Large intestine (tissue), 3 donors: Measurements from ENCODE around the gene SMG9. TPM values are rescaled to one million over a fixed set of nuclear protein-coding genes. Genes with fewer than 3 reads are reported as not detected.
A peak's percentile ranks its signal among the peaks of the same experiment; 100 is the strongest.

ENCODE experiments used
- DNase-seq, 2 donors: peaks; one replicate each; pipeline versions ENCODE4 v3.0.0 to v3.0.0-alpha.2; 2013
- H3K27ac ChIP-seq: one replicate; pipeline ENCODE4 v1.5.1; 2013; ENCODE audit warnings: low read length
- H3K27me3 ChIP-seq: 2 replicates; pipeline ENCODE4 v1.6.1; 2013; ENCODE audit warnings: low read length; ENCODE audit not compliant: control insufficient read depth, insufficient read depth
- H3K36me3 ChIP-seq: 2 replicates; pipeline ENCODE4 v1.6.1; 2013; ENCODE audit warnings: low read length; ENCODE audit not compliant: control insufficient read depth, insufficient read depth
- H3K4me1 ChIP-seq: one replicate; pipeline ENCODE4 v1.6.1; 2013; ENCODE audit warnings: low read length; ENCODE audit not compliant: control insufficient read depth, insufficient read depth
- H3K4me3 ChIP-seq: one replicate; pipeline ENCODE4 v1.5.1; 2013; ENCODE audit warnings: low read length
- H3K9me3 ChIP-seq: one replicate; pipeline ENCODE4 v1.6.1; 2013; ENCODE audit warnings: mild to moderate bottlenecking, low read depth, low read length, moderate library complexity; ENCODE audit not compliant: control insufficient read depth
- WGBS: methylation state at CpG from one replicate; pipeline ENCODE4 v1.1.5; 2013; ENCODE audit warnings: low lambda C conversion rate; ENCODE audit not compliant: insufficient coverage; 5-methylcytosine and 5-hydroxymethylcytosine counted together
- polyA plus RNA-seq: library from polyadenylated mRNA; unstranded; fragments of 120-200 nt; gene quantifications from one replicate; pipeline ENCODE4 v1.2.1, GENCODE V29; 2013

SMG9 gene
- polyA plus RNA-seq, 1 donor = 36.2 TPM

DNA sequence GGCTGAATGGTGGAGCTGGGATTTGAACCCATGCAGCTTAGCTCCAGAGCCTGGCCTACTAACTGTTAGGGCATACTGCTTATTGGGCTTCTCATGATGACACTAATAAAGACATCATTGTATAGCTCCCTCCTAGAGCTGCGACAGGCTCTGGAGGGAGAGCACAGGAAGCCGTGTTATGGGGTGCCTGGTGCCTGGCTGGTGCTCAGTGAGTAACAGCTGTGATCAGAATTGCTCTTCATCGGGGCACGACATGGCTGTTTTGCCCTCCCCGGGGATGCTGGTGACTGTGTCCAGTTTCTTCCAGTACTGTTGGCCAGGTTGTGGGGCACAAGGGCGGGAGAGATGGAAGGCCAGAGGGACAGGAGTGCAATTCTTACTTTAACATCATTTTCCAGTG is 42.4 kb upstream of the SMG9 start:
- Histone ChIP-seq H3K27me3 (peaks cover 29% of the 10 kb centered on the region), H3K27ac (no peak overlapping the region), H3K4me1 (peaks cover 4% of the 10 kb centered on the region), H3K36me3 (no peaks in the 10 kb centered on the region), H3K4me3 (no peak overlapping the region), H3K9me3 (no peaks in the 10 kb centered on the region)
- no peak for DNase-seq
- no CpG with 5 or more reads among the region's 6 CpGs for whole genome bisulfite sequencing

DNA sequence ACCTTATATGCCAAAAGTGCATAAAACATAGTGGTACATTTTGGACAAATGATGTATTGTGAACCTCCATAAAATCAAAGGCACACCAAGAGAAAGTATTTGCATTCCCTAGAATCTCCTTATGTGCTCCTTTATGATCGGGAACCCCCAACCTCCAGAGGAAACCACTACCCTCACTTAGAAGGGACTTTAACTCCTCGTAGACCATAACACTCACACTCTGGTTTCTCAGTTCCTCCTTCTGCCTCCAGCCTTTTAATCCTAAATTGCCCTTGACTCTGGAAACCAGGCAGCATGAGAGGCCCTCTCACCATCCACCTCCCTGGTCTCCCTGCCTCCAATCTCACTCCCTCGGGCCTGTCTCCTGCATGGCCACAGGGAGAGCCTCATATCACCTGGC is 35.8 kb upstream of the SMG9 start:
- H3K4me1 ChIP-seq = no peaks in the 10 kb centered on the region
- no peak overlapping the region for H3K4me3 ChIP-seq
- H3K27ac ChIP-seq = no peak overlapping the region
- no CpG with 5 or more reads among the region's 3 CpGs for WGBS
- H3K36me3 ChIP-seq = no peaks in the 10 kb centered on the region
- H3K27me3 ChIP-seq = peaks cover 10% of the 10 kb centered on the region
- DNase-seq = no peak
- no peaks in the 10 kb centered on the region for H3K9me3 ChIP-seq

- no peaks in the 10 kb centered on the region for H3K4me1 ChIP-seq
- no peak overlapping the region for H3K4me3 ChIP-seq
- no peak overlapping the region for H3K27ac ChIP-seq
- H3K27me3 ChIP-seq = peaks cover 10% of the 10 kb centered on the region
- H3K36me3 ChIP-seq = no peaks in the 10 kb centered on the region
- WGBS = no CpG with 5 or more reads among the region's 3 CpGs
- H3K9me3 ChIP-seq = no peaks in the 10 kb centered on the region
- no peak for DNase-seq
Observed at GRCh38 chr19:43789029-43789428, 34.3 kb upstream of the SMG9 start.

DNA sequence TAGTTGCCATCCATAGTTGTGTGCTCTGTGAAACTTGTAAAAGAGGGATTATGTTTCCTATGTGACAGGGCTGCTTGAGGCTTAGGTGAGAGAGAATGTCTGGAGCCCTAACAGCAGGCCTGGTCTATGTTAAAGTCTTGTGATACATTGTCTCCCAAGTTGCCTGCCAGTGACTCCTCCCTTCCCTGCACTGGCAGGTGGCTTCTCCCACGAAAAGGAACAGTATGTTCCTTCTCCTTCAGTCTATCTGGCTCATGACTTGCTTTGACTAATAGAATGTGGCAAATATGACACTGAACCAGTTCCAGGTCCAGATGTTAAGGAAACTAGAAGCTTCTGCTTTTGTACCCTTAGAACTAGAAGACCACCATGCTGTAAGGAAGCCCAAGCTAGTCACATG is 31.9 kb upstream of the SMG9 start:
- Histone ChIP-seq H3K36me3 (no peaks in the 10 kb centered on the region), H3K4me3 (no peak overlapping the region), H3K9me3 (no peaks in the 10 kb centered on the region), H3K27me3 (no peaks in the 10 kb centered on the region), H3K4me1 (no peaks in the 10 kb centered on the region), H3K27ac (no peak overlapping the region)
- no peak for DNase-seq
- no CpG with 5 or more reads among the region's 1 CpG for WGBS

GRCh38 chr19:43784981-43785808 is 30.4 kb upstream of the SMG9 start:
- Histone ChIP-seq H3K9me3 (no peaks in the 10 kb centered on the region), H3K4me1 (peaks cover 4% of the 10 kb centered on the region), H3K27me3 (no peaks in the 10 kb centered on the region), H3K27ac (no peak overlapping the region), H3K36me3 (no peaks in the 10 kb centered on the region), H3K4me3 (no peak overlapping the region)
- DNase-seq = peak; percentile 44 to 46
- 0% methylated on average over 2 of the region's 10 CpGs for WGBS

GRCh38 chr19:43784241-43784980 is 29.6 kb upstream of the SMG9 start:
- no peak overlapping the region for H3K4me3 ChIP-seq
- no peak for DNase-seq
- H3K36me3 ChIP-seq = no peaks in the 10 kb centered on the region
- no peaks in the 10 kb centered on the region for H3K27me3 ChIP-seq
- peaks cover 8% of the 10 kb centered on the region for H3K4me1 ChIP-seq
- no peak overlapping the region for H3K27ac ChIP-seq
- no peaks in the 10 kb centered on the region for H3K9me3 ChIP-seq
- WGBS = 60% methylated on average over 2 of the region's 4 CpGs

- Histone ChIP-seq H3K9me3 (no peaks in the 10 kb centered on the region), H3K36me3 (no peaks in the 10 kb centered on the region), H3K4me1 (peaks cover 13% of the 10 kb centered on the region), H3K27ac (no peak overlapping the region), H3K27me3 (no peaks in the 10 kb centered on the region), H3K4me3 (no peak overlapping the region)
- WGBS = 97% methylated on average over 3 of the region's 8 CpGs
- DNase-seq = no peak
Observed at GRCh38 chr19:43783636-43784035, 28.9 kb upstream of the SMG9 start.

GRCh38 chr19:43782689-43783231 is 28.0 kb upstream of the SMG9 start:
- peaks cover 14% of the 10 kb centered on the region for H3K4me1 ChIP-seq
- no peak for DNase-seq
- no peaks in the 10 kb centered on the region for H3K36me3 ChIP-seq
- no peak overlapping the region for H3K4me3 ChIP-seq
- H3K9me3 ChIP-seq = no peaks in the 10 kb centered on the region
- WGBS = no CpG with 5 or more reads among the region's 24 CpGs
- H3K27ac ChIP-seq = no peak overlapping the region
- H3K27me3 ChIP-seq = no peaks in the 10 kb centered on the region

GRCh38 chr19:43782311-43782660 is 27.5 kb upstream of the SMG9 start:
- no peak overlapping the region for H3K4me3 ChIP-seq
- H3K36me3 ChIP-seq = no peaks in the 10 kb centered on the region
- H3K9me3 ChIP-seq = no peaks in the 10 kb centered on the region
- H3K27ac ChIP-seq = no peak overlapping the region
- no peaks in the 10 kb centered on the region for H3K27me3 ChIP-seq
- peaks cover 16% of the 10 kb centered on the region for H3K4me1 ChIP-seq
- no CpG with 5 or more reads among the region's 8 CpGs for WGBS
- DNase-seq = no peak

DNA sequence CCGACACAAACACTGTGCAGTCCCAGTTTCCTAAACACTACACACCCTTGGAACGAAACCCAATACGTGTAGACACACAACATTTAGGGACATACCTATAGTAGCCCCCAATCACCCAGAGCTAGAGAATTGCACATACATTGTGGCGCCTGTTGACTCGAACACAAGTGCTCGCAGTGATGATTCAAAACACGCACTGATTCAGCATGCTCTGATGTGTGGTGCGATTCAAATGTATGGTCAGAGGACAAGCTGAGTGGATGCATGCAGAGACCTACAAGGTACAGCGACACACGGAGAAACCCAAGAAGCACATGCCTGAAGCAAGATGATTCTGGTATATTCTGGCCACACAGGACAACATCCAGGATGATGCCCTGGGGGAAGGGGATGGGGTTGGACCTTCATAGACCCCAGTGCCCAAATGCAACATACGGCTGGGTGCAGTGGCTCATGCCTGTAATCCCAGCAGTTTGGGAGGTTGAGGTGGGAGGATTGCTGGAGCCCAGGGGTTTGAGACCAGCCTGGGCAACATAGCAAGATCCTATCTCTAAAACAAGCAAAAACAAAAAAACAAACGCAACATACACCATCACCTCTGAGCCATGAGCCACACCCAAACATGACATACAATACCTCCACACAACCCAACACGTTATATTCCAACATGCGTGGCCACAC is 27.0 kb upstream of the SMG9 start:
- Histone ChIP-seq H3K9me3 (no peaks in the 10 kb centered on the region), H3K4me1 (peaks cover 16% of the 10 kb centered on the region), H3K36me3 (no peaks in the 10 kb centered on the region), H3K4me3 (no peak overlapping the region), H3K27me3 (no peaks in the 10 kb centered on the region), H3K27ac (no peak overlapping the region)
- DNase-seq = no peak
- WGBS = 100% methylated on average over 2 of the region's 14 CpGs
